ENCODE data around the gene DDX3X. TPM values are rescaled to one million over a fixed set of nuclear protein-coding genes. Genes with fewer than 3 reads are reported as not detected.
"Not testable (repeated sequence)": the region's sequence is repeated elsewhere in the genome, so short reads cannot be mapped to it uniquely, and the experiment has no call there.

DDX3X gene
- total and polyA plus RNA-seq, 2 donors from 2014 or later: 43.6 to 275 TPM

- no peaks in the 10 kb centered on the region for H3K36me3 ChIP-seq (ENCODE audit: control insufficient read depth in 2 of 3, insufficient read depth in 3 of 3, low read length in 3 of 3)
- intact Hi-C loops (cut with DNase I): no loop called here
- no peak for FAIRE-seq
- no peaks in the 10 kb centered on the region for H3K9me3 ChIP-seq (ENCODE audit: control insufficient read depth in 2 of 3, insufficient read depth in 1 of 3, low read length in 3 of 3)
- peak overlapping the region in 1 of 3 donors; percentile 46 for H3K4me3 ChIP-seq (ENCODE audit: low read length in 3 of 3)
- no peak overlapping the region for H3K9ac ChIP-seq (ENCODE audit: low read length in 3 of 3)
- no peaks in the 10 kb centered on the region for H3K27me3 ChIP-seq (ENCODE audit: control insufficient read depth, insufficient read depth, low read length)
- no peak for DNase-seq
- no peak overlapping the region for H3K27ac ChIP-seq (ENCODE audit: low read depth in 2 of 2, low read length in 2 of 2)
- TF ChIP-seq CTCF (IDR thresholded peaks at IDR 0.05; ENCODE audit: borderline replicate concordance, extremely low read depth, insufficient read depth): no peak
- H3K4me1 ChIP-seq (ENCODE audit: control insufficient read depth in 2 of 3, insufficient read depth in 2 of 3, low read depth in 1 of 3, low read length in 3 of 3): no peaks in the 10 kb centered on the region
Measured at GRCh38 chrX:41389311-41389888, 55.4 kb downstream of the DDX3X start.

- intact Hi-C loops (cut with DNase I); H3K4me1 ChIP-seq (ENCODE audit: control insufficient read depth in 2 of 3, insufficient read depth in 2 of 3, low read depth in 1 of 3, low read length in 3 of 3); H3K27me3 ChIP-seq (ENCODE audit: control insufficient read depth, insufficient read depth, low read length); H3K9ac ChIP-seq (ENCODE audit: low read length in 3 of 3); H3K4me3 ChIP-seq (ENCODE audit: low read length in 3 of 3); FAIRE-seq; H3K9me3 ChIP-seq (ENCODE audit: control insufficient read depth in 2 of 3, insufficient read depth in 1 of 3, low read length in 3 of 3); H3K36me3 ChIP-seq (ENCODE audit: control insufficient read depth in 2 of 3, insufficient read depth in 3 of 3, low read length in 3 of 3); H3K27ac ChIP-seq (ENCODE audit: low read depth in 2 of 2, low read length in 2 of 2); DNase-seq: not testable (repeated sequence)
Measured at GRCh38 chrX:41390576-41390975, 56.6 kb downstream of the DDX3X start.

GRCh38 chrX:41391606-41392005 lies 57.6 kb downstream of the DDX3X start:
- TF ChIP-seq CTCF (IDR thresholded peaks at IDR 0.05; ENCODE audit: borderline replicate concordance, extremely low read depth, insufficient read depth): no peak
- H3K4me1 ChIP-seq (ENCODE audit: control insufficient read depth in 2 of 3, insufficient read depth in 2 of 3, low read depth in 1 of 3, low read length in 3 of 3): no peaks in the 10 kb centered on the region
- H3K36me3 ChIP-seq (ENCODE audit: control insufficient read depth in 2 of 3, insufficient read depth in 3 of 3, low read length in 3 of 3): no peaks in the 10 kb centered on the region
- no peak overlapping the region for H3K9ac ChIP-seq (ENCODE audit: low read length in 3 of 3)
- FAIRE-seq (no peak), DNase-seq (no peak)
- H3K4me3 ChIP-seq (ENCODE audit: low read length in 3 of 3): no peak overlapping the region
- H3K9me3 ChIP-seq (ENCODE audit: control insufficient read depth in 2 of 3, insufficient read depth in 1 of 3, low read length in 3 of 3): no peaks in the 10 kb centered on the region
- no peaks in the 10 kb centered on the region for H3K27me3 ChIP-seq (ENCODE audit: control insufficient read depth, insufficient read depth, low read length)
- intact Hi-C loops (cut with DNase I): no loop called here
- H3K27ac ChIP-seq (ENCODE audit: low read depth in 2 of 2, low read length in 2 of 2): no peak overlapping the region

- no peaks in the 10 kb centered on the region for H3K9me3 ChIP-seq (ENCODE audit: control insufficient read depth in 2 of 3, insufficient read depth in 1 of 3, low read length in 3 of 3)
- DNase-seq: no peak
- intact Hi-C loops (cut with DNase I): no loop called here
- FAIRE-seq: no peak
- H3K27me3 ChIP-seq (ENCODE audit: control insufficient read depth, insufficient read depth, low read length): no peaks in the 10 kb centered on the region
- H3K27ac ChIP-seq (ENCODE audit: low read depth in 2 of 2, low read length in 2 of 2): no peak overlapping the region
- H3K4me3 ChIP-seq (ENCODE audit: low read length in 3 of 3): no peak overlapping the region
- H3K9ac ChIP-seq (ENCODE audit: low read length in 3 of 3): no peak overlapping the region
- no peaks in the 10 kb centered on the region for H3K36me3 ChIP-seq (ENCODE audit: control insufficient read depth in 2 of 3, insufficient read depth in 3 of 3, low read length in 3 of 3)
- H3K4me1 ChIP-seq (ENCODE audit: control insufficient read depth in 2 of 3, insufficient read depth in 2 of 3, low read depth in 1 of 3, low read length in 3 of 3): no peaks in the 10 kb centered on the region
- no peak for TF ChIP-seq CTCF (IDR thresholded peaks at IDR 0.05; ENCODE audit: borderline replicate concordance, extremely low read depth, insufficient read depth)
Measured at GRCh38 chrX:41394293-41394692, 60.3 kb downstream of the DDX3X start.
